IPS-20b (cell line): Measurements from ENCODE around the gene PTGES3.
"Not testable (repeated sequence)": the region's sequence is repeated elsewhere in the genome, so short reads cannot be mapped to it uniquely, and the experiment has no call there.

Experiments used
- H3K27ac ChIP-seq: one replicate; pipeline ENCODE4 v1.5.1; 2013; ENCODE audit warnings: low read length
- H3K27me3 ChIP-seq: 2 replicates; pipeline ENCODE4 v1.6.1; 2013; ENCODE audit warnings: mild to moderate bottlenecking, low read length, inconsistent platforms; ENCODE audit not compliant: insufficient read depth
- H3K36me3 ChIP-seq: 2 replicates; pipeline ENCODE4 v1.6.1; 2013; ENCODE audit warnings: low read depth, mild to moderate bottlenecking, inconsistent platforms, low read length, moderate library complexity; ENCODE audit not compliant: insufficient read depth
- H3K4me1 ChIP-seq: 2 replicates; pipeline ENCODE4 v1.6.1; 2013; ENCODE audit warnings: mild to moderate bottlenecking, control low read depth, inconsistent platforms, low read length, moderate library complexity; ENCODE audit not compliant: insufficient read depth
- H3K4me3 ChIP-seq: 2 replicates; pipeline ENCODE4 v1.5.1; 2013; ENCODE audit warnings: mild to moderate bottlenecking, low read length, inconsistent platforms
- H3K9ac ChIP-seq: 2 replicates; pipeline ENCODE4 v1.6.1; 2013; ENCODE audit warnings: low read depth, mild to moderate bottlenecking, inconsistent platforms, low read length, moderate library complexity
- H3K9me3 ChIP-seq: 2 replicates; pipeline ENCODE4 v1.6.1; 2013; ENCODE audit warnings: mild to moderate bottlenecking, low read depth, low read length, inconsistent platforms; ENCODE audit not compliant: insufficient read depth

The PTGES3 gene

GRCh38 chr12:56704522-56704921, 16.4 kb upstream of the PTGES3 start:
- not testable (repeated sequence) for H3K4me1 ChIP-seq, H3K27me3 ChIP-seq, H3K9ac ChIP-seq, H3K36me3 ChIP-seq, H3K27ac ChIP-seq, H3K4me3 ChIP-seq, H3K9me3 ChIP-seq

- Histone ChIP-seq H3K27ac (no peak overlapping the region), H3K9me3 (no peaks in the 10 kb centered on the region), H3K36me3 (no peaks in the 10 kb centered on the region), H3K4me1 (no peaks in the 10 kb centered on the region; the same call in 1 of the 2 replicates), H3K27me3 (no peaks in the 10 kb centered on the region), H3K4me3 (no peak overlapping the region), H3K9ac (no peak overlapping the region)
Observed at GRCh38 chr12:56699020-56699661, 11.1 kb upstream of the PTGES3 start.

GRCh38 chr12:56695327-56696101, 7.4 kb upstream of the PTGES3 start:
- H3K9ac ChIP-seq: no peak overlapping the region
- H3K4me1 ChIP-seq: no peaks in the 10 kb centered on the region; the same call in 1 of the 2 replicates
- no peak overlapping the region for H3K27ac ChIP-seq
- H3K9me3 ChIP-seq: no peaks in the 10 kb centered on the region
- H3K4me3 ChIP-seq: no peak overlapping the region
- no peaks in the 10 kb centered on the region for H3K27me3 ChIP-seq
- no peaks in the 10 kb centered on the region for H3K36me3 ChIP-seq

GRCh38 chr12:56694161-56694560, 6.1 kb upstream of the PTGES3 start:
- H3K9me3 ChIP-seq: no peaks in the 10 kb centered on the region
- no peaks in the 10 kb centered on the region for H3K36me3 ChIP-seq
- H3K9ac ChIP-seq: no peak overlapping the region

GRCh38 chr12:56688846-56689109, 694 bp upstream of the PTGES3 start:
- peak overlapping the region; percentile 93 for H3K27ac ChIP-seq
- peaks cover 25% of the 10 kb centered on the region for H3K36me3 ChIP-seq
- peak overlapping the region; percentile 87 for H3K4me3 ChIP-seq
- H3K4me1 ChIP-seq: peaks cover 8% of the 10 kb centered on the region; the same call in 1 of the 2 replicates
- H3K9ac ChIP-seq: peak overlapping the region; percentile 98
- no peaks in the 10 kb centered on the region for H3K9me3 ChIP-seq
- no peaks in the 10 kb centered on the region for H3K27me3 ChIP-seq

More at GRCh38 chr12:56694161-56694560, 6.1 kb upstream of the PTGES3 start:
- Histone ChIP-seq H3K4me1 (no peaks in the 10 kb centered on the region), H3K27me3 (no peaks in the 10 kb centered on the region), H3K4me3 (no peak overlapping the region), H3K27ac (no peak overlapping the region)

GRCh38 chr12:56687223-56688128, 608 bp downstream of the PTGES3 start:
- H3K4me1 ChIP-seq: peaks cover 8% of the 10 kb centered on the region; the same call in 1 of the 2 replicates
- H3K9ac ChIP-seq: peak overlapping the region; percentile 98
- H3K27me3 ChIP-seq: no peaks in the 10 kb centered on the region
- peak overlapping the region; percentile 98 for H3K4me3 ChIP-seq
- H3K27ac ChIP-seq: peak overlapping the region; percentile 88
- no peaks in the 10 kb centered on the region for H3K9me3 ChIP-seq
- peaks cover 26% of the 10 kb centered on the region for H3K36me3 ChIP-seq

- H3K36me3 ChIP-seq: peaks cover 44% of the 10 kb centered on the region
- H3K9me3 ChIP-seq: no peaks in the 10 kb centered on the region
- peak overlapping the region; percentile 48; the same call in 1 of the 2 replicates for H3K9ac ChIP-seq
- no peaks in the 10 kb centered on the region for H3K27me3 ChIP-seq
- peak overlapping the region; percentile 98 for H3K4me3 ChIP-seq
- peaks cover 8% of the 10 kb centered on the region; the same call in 1 of the 2 replicates for H3K4me1 ChIP-seq
- no peak overlapping the region for H3K27ac ChIP-seq
Observed at GRCh38 chr12:56684745-56685359, 3.2 kb downstream of the PTGES3 start.

- no peak overlapping the region for H3K27ac ChIP-seq
- no peaks in the 10 kb centered on the region for H3K9me3 ChIP-seq
- H3K9ac ChIP-seq: no peak overlapping the region
- peaks cover 66% of the 10 kb centered on the region for H3K36me3 ChIP-seq
- H3K4me1 ChIP-seq: peaks cover 8% of the 10 kb centered on the region; the same call in 1 of the 2 replicates
- no peaks in the 10 kb centered on the region for H3K27me3 ChIP-seq
- H3K4me3 ChIP-seq: no peak overlapping the region
Observed at GRCh38 chr12:56682323-56682722, 5.8 kb downstream of the PTGES3 start.

GRCh38 chr12:56679883-56680575, 8.1 kb downstream of the PTGES3 start:
- H3K9ac ChIP-seq: no peak overlapping the region
- no peak overlapping the region for H3K27ac ChIP-seq
- H3K4me3 ChIP-seq: no peak overlapping the region
- H3K9me3 ChIP-seq: no peaks in the 10 kb centered on the region
- peaks cover 53% of the 10 kb centered on the region for H3K36me3 ChIP-seq
- no peaks in the 10 kb centered on the region for H3K27me3 ChIP-seq
- peaks cover 8% of the 10 kb centered on the region; the same call in 1 of the 2 replicates for H3K4me1 ChIP-seq

- Histone ChIP-seq H3K9ac (no peak overlapping the region), H3K27ac (no peak overlapping the region), H3K36me3 (peaks cover 45% of the 10 kb centered on the region)
Observed at GRCh38 chr12:56678852-56679251, 9.2 kb downstream of the PTGES3 start.

GRCh38 chr12:56677680-56678079, 10.4 kb downstream of the PTGES3 start:
- H3K4me3 ChIP-seq: no peak overlapping the region
- no peak overlapping the region for H3K27ac ChIP-seq
- H3K9ac ChIP-seq: no peak overlapping the region
- H3K4me1 ChIP-seq: no peaks in the 10 kb centered on the region
- no peaks in the 10 kb centered on the region for H3K27me3 ChIP-seq
- peaks cover 53% of the 10 kb centered on the region for H3K36me3 ChIP-seq
- H3K9me3 ChIP-seq: no peaks in the 10 kb centered on the region

More at GRCh38 chr12:56678852-56679251, 9.2 kb downstream of the PTGES3 start:
- H3K4me3 ChIP-seq: no peak overlapping the region
- no peaks in the 10 kb centered on the region for H3K27me3 ChIP-seq
- H3K4me1 ChIP-seq: peaks cover under 1% of the 10 kb centered on the region; the same call in 1 of the 2 replicates
- H3K9me3 ChIP-seq: no peaks in the 10 kb centered on the region
